Subcutaneous adipose tissue (tissue), 4 donors: ENCODE measurements around the gene PUDP. TPM values are rescaled to one million over a fixed set of nuclear protein-coding genes. Genes with fewer than 3 reads are reported as not detected.

ENCODE experiments used
- CTCF ChIP-seq: fragments of 450-650 bp; IDR thresholded peaks from one replicate; pipeline ENCODE4 v1.5.1; 2016; ENCODE audit warnings: low read depth, mild to moderate bottlenecking, control low read depth, antibody characterized with exemption, moderate library complexity
- total RNA-seq, 4 donors: library from RNA; depleted of rRNA; stranded (reverse); fragments of >200 nt; gene quantifications; one replicate each; pipeline ENCODE4 v1.1.0, GENCODE V29; 2016

PUDP gene
- total RNA-seq, 4 donors from 2014 or later = 7.9 to 23.3 (median 12.6) TPM

GRCh38 chrX:7072856-7073255 is 75.1 kb downstream of the PUDP start:
- no peak for TF ChIP-seq CTCF

- no peak for TF ChIP-seq CTCF
Measured at GRCh38 chrX:7071390-7071789, 76.6 kb downstream of the PUDP start.

- TF ChIP-seq CTCF = no peak
Measured at GRCh38 chrX:7069556-7069955, 78.4 kb downstream of the PUDP start.

GRCh38 chrX:7068939-7069367 is 79.0 kb downstream of the PUDP start:
- TF ChIP-seq CTCF = no peak

- TF ChIP-seq CTCF = no peak
Measured at GRCh38 chrX:7067256-7067655, 80.7 kb downstream of the PUDP start.

GRCh38 chrX:7065473-7065872 is 82.5 kb downstream of the PUDP start:
- TF ChIP-seq CTCF = no peak

- no peak for TF ChIP-seq CTCF
Measured at GRCh38 chrX:7062903-7063302, 85.0 kb downstream of the PUDP start.
